WI38 (cell line): ENCODE results near the gene G6PC1.

ENCODE experiments used
- H3K4me3 ChIP-seq: 2 replicates; pipeline ENCODE4 v1.5.1; 2011; ENCODE audit warnings: low read depth, mild to moderate bottlenecking, control low read depth, low read length
- TF ChIP-seq, protein P1 (sequence below): IDR thresholded peaks from 2 replicates; pipeline ENCODE4 v1.5.1; 2012; ENCODE audit warnings: low read depth, mild to moderate bottlenecking, control low read depth, low read length

G6PC1 gene

DNA sequence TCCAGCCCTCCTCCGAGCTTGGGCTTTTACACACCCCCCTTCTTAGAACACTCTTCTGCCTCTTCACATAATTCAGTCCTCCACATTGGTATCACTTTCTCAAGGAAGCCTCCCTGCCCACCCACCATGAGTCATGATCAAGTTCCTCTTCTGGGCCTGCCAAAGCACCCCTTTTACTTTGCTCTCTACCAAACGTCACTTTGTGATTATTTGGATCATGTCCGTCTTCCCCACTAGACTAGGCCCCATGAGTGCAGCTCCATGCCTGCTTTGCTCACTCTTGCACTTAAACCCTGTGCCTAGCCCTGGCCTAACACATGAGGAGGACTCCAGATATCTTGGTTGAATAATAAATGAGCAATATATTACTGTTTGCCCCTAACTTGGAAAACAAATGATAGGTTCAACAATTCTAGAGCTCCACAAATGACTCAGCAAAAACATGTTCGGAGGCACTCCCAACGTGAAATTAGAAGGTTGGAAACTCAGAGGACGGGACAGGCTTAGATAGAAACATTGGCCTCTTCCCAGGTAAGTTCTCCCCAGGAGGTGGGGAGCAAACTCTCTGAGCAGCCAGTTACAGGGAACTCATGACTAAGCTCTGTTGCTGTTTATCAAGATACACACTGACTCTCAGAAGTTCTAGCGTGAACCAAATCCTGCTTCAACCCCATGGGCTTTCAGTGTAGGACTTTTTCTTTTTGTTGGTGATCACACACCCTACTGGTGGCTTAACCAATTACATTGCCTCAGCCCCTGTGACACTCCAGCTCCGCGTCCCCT lies 28.3 kb downstream of the G6PC1 start:
- no peak overlapping the region for H3K4me3 ChIP-seq
- TF ChIP-seq, protein P1, sequence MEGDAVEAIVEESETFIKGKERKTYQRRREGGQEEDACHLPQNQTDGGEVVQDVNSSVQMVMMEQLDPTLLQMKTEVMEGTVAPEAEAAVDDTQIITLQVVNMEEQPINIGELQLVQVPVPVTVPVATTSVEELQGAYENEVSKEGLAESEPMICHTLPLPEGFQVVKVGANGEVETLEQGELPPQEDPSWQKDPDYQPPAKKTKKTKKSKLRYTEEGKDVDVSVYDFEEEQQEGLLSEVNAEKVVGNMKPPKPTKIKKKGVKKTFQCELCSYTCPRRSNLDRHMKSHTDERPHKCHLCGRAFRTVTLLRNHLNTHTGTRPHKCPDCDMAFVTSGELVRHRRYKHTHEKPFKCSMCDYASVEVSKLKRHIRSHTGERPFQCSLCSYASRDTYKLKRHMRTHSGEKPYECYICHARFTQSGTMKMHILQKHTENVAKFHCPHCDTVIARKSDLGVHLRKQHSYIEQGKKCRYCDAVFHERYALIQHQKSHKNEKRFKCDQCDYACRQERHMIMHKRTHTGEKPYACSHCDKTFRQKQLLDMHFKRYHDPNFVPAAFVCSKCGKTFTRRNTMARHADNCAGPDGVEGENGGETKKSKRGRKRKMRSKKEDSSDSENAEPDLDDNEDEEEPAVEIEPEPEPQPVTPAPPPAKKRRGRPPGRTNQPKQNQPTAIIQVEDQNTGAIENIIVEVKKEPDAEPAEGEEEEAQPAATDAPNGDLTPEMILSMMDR, result peak; percentile 58; the same call in 1 of the 2 replicates

DNA sequence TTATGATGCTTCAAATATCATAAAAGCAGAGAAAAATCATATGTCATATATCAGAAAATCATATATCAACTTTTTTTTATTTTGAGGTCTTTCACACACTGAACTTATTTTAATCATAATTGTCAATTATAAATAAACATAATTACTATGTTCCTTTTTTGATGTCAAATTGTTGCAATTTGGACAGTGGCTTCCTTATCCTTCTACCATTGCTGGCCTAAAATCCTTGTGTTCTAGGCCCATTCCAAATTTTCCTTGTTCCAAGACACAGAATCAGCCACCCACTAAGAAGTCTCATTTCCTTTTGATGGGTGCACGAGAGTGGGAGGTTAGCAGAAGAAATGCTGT lies 28.9 kb downstream of the G6PC1 start:
- H3K4me3 ChIP-seq, result no peak overlapping the region
- TF ChIP-seq, protein P1, result no peak; the same call in 1 of the 2 replicates

DNA sequence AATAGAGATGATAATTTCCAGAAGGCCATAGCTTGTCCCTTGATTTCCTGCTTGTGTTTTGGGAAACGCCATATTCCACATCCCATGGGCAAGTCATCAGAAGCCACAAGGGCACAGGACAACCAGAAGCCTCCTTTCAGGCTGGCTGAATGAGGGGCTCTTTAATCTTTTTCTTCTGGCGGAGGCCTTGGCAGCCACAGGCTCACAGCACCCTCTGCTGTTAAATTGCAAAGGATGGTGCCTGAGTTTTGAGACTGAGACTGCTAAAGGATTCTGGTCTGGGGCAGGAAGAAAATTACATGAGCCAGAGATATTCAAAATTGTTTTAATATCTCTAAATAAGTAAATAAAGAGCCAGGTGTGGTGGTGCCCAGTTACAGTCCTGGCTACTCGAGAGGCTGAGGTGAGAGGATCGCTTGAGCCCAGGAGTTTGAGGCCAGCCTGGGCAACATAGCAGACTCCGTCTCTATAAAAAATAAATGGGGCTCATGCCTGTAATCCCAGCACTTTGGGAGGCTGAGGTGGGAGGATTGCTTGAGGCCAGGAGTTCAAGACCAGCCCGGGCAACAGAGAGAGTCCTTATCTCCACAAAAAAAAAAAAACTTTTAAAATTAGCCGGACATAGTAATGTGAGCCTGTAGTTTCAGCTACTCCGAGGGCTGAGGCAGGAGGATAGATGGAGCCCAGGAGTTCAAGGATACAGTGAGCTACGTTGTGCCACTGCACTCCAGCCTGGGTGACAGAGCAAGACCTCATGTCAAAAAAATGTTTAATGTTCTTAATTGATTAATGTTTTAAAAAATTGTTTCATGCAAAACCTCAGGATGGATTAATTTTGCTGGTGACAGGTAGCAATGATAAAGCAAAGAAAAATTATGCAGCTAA lies 37.4 kb downstream of the G6PC1 start:
- TF ChIP-seq, protein P1, result peak; percentile 72

DNA sequence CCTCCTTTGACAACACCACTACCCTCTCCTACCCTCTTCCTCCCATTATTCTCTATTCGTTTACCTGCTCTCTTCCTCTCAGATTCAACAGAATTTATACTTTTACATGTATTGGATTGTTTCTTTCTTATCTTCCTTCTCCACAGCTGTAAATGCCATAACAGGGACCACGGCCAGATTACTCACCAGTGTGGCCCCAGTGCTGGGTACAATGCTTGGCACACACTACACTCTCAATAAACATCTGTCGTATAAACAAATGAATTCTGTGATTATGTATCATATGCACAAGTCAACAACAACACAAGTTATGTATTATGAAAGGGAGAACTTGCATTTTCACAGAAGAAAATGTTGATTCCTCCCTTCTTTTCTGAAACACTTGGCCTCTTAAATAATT lies 43.6 kb downstream of the G6PC1 start:
- TF ChIP-seq, protein P1, result no peak
- H3K4me3 ChIP-seq, result no peak overlapping the region

More for the DNA sequence above, 37.4 kb downstream of the G6PC1 start:
- H3K4me3 ChIP-seq, result no peak overlapping the region

DNA sequence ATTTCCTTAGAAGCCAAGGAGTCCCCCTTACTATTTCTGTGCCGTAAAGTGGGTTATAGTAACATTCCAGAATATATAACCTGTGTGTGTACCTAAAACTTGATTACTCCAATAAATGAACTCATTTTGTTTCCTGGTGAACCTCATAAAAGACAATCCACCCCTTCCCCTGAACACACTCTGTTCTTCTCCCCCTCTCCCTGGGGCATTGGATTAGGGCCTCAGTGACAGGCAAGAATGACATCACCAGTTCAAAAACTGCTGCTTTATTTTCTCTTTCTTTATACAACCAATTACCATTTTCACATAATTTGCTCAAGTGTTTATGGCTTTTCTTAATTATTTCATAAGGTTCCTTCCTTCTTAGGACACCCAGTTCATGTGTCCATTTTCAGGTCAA lies 46.2 kb downstream of the G6PC1 start:
- TF ChIP-seq, protein P1, result no peak
- H3K4me3 ChIP-seq, result no peak overlapping the region

DNA sequence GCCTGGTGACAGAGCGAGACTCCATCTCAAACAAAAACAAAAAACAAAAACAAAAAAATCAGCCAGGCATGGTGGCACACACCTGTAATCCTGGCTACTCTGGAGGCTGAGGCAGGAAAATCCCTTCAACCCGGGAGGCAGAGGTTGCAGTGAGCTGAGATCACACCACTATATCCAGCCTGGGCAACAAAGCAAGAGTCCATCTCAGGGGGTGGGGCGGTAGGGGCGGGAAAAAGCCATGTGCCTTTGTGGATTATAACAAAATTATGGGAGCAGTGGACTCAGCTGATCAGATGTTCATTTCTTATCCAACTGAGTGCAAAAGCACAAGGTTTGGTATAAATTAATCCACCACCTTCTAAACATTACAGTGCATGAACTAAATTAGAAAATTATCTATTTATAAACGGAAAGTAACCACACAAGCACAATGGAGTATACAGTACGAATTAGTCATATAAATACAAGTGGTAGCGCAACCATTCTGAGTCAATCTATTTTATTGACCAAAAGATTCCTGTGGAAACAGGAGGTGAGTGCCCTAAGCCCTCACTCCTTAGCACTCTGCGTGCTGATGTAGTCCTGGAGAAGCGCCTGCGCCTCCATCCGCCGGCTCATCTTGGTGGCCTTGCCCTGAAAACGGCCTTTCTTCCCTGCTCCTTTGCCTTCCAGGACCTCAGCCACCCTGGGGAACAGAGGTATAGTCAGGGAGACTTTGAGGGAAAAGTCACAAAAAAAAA lies 49.6 kb downstream of the G6PC1 start:
- TF ChIP-seq, protein P1, result no peak
- no peak overlapping the region for H3K4me3 ChIP-seq
